ENCODE measurements around the gene TCHHL1. TPM values are rescaled to one million over a fixed set of nuclear protein-coding genes. Genes with fewer than 3 reads are reported as not detected.

TCHHL1 gene
- not detected for total RNA-seq

- no peak for DNase-seq (ENCODE audit: extremely low spot score)
- Histone ChIP-seq H3K4me3 (no peak within 1 kb of the TSS), H3K4me1 (no peaks in the 10 kb centered on the region), H3K27ac (replicated peaks in 1 of 4) (no peak within 1 kb of the TSS), H3K36me3 (no peaks in the 10 kb centered on the region), H3K9me3 (peaks cover 0 to 18% (median 15%) of the 10 kb centered on the region in 4 donors), H3K27me3 (peaks cover 0 to 11% (median 0%) of the 10 kb centered on the region in 4 donors)
- WGBS = 69% methylated on average over 5 of the region's 5 CpGs
- TF ChIP-seq POLR2A (IDR thresholded peaks at IDR 0.05; ENCODE audit: low read depth) (no peak), CTCF (IDR thresholded peaks at IDR 0.05) (no peak)
- intact Hi-C loops (cut with DNase I) = no loop called here
These were observed at the start of gene TCHHL1 for GRCh38 chr1:152089014-152089674. TCHHL1 (minus strand) TSS chr1:152089064; CDS start chr1:152088143, 921 bp downstream.

- Histone ChIP-seq H3K9me3 (peaks cover 0 to 17% (median 12%) of the 10 kb centered on the region in 4 donors), H3K27me3 (peaks cover 0 to 13% (median 0%) of the 10 kb centered on the region in 4 donors), H3K4me3 (no peak overlapping the region), H3K4me1 (no peaks in the 10 kb centered on the region), H3K36me3 (no peaks in the 10 kb centered on the region), H3K27ac (replicated peaks in 1 of 4) (no peak overlapping the region)
- TF ChIP-seq POLR2A (IDR thresholded peaks at IDR 0.05; ENCODE audit: low read depth) (no peak), POLR2AphosphoS5 (IDR thresholded peaks at IDR 0.05) (no peak), EP300 (IDR thresholded peaks at IDR 0.05) (no peak), CTCF (IDR thresholded peaks at IDR 0.05) (no peak)
- no peak for DNase-seq (ENCODE audit: extremely low spot score)
- intact Hi-C loops (cut with DNase I) = no loop called here
These were observed 48.4 kb upstream of the TCHHL1 start for GRCh38 chr1:152137215-152137614.

- Histone ChIP-seq H3K36me3 (no peaks in the 10 kb centered on the region), H3K27me3 (peaks cover 0 to 39% (median 0%) of the 10 kb centered on the region in 4 donors), H3K4me1 (no peaks in the 10 kb centered on the region), H3K27ac (replicated peaks in 1 of 4) (no peak overlapping the region), H3K4me3 (no peak overlapping the region), H3K9me3 (peaks cover 0 to 19% (median 12%) of the 10 kb centered on the region in 4 donors)
- DNase-seq (ENCODE audit: extremely low spot score) = no peak
- intact Hi-C loops (cut with DNase I) = no loop called here
- no peak for TF ChIP-seq EP300 (IDR thresholded peaks at IDR 0.05)
- no peak for TF ChIP-seq POLR2AphosphoS5 (IDR thresholded peaks at IDR 0.05)
- TF ChIP-seq POLR2A (IDR thresholded peaks at IDR 0.05; ENCODE audit: low read depth) = no peak
- TF ChIP-seq CTCF (IDR thresholded peaks at IDR 0.05) = no peak
These were observed 41.3 kb upstream of the TCHHL1 start for GRCh38 chr1:152130186-152130585.

GRCh38 chr1:152127673-152128072, 38.8 kb upstream of the TCHHL1 start:
- peaks cover 0 to 48% (median 0%) of the 10 kb centered on the region in 4 donors for H3K27me3 ChIP-seq
- intact Hi-C loops (cut with DNase I) = no loop called here
- H3K4me1 ChIP-seq = no peaks in the 10 kb centered on the region
- no peak for TF ChIP-seq CTCF (IDR thresholded peaks at IDR 0.05)
- no peak for TF ChIP-seq POLR2AphosphoS5 (IDR thresholded peaks at IDR 0.05)
- no peak for TF ChIP-seq POLR2A (IDR thresholded peaks at IDR 0.05; ENCODE audit: low read depth)
- TF ChIP-seq EP300 (IDR thresholded peaks at IDR 0.05) = no peak
- no peak overlapping the region for H3K4me3 ChIP-seq
- no peaks in the 10 kb centered on the region for H3K36me3 ChIP-seq
- peaks cover 0 to 7% (median 3%) of the 10 kb centered on the region in 4 donors for H3K9me3 ChIP-seq
- no peak overlapping the region for H3K27ac ChIP-seq (replicated peaks in 1 of 4)
- no peak for DNase-seq (ENCODE audit: extremely low spot score)

Measured in esophagus muscularis mucosa (tissue), 4 donors.